Measurements from ENCODE around the gene ATXN7L1. TPM values are rescaled to one million over a fixed set of nuclear protein-coding genes. Genes with fewer than 3 reads are reported as not detected.

ATXN7L1 gene
- total RNA-seq, 2 experiments from 2014 or later, result 0.59 TPM; not detected in 1

DNA sequence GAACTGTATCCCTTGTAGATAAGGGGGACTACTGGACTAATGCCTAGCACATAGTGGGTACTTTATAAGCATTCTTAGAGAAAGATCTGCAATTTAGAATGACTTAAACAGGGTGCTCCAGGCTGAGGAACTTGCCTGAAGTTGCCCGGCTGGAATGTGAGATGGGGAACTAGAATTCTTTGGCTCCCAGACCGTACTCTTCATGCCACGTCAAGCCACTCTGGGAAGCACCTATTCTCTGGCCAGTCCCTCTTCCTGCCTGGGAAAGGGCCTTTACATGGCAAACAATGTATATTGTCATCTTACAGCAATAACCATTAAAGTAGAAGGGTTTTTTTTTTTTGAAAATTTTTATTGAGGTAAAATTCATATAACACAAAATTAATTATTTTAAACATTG, 34.5 kb downstream of the ATXN7L1 start:
- Histone ChIP-seq H3K4me1 (ENCODE audit: insufficient read depth, low read length, poor library complexity, severe bottlenecking) (no peaks in the 10 kb centered on the region), H3K27ac (ENCODE audit: low read depth, low read length, poor library complexity, severe bottlenecking) (no peak overlapping the region), H2AFZ (ENCODE audit: low read length) (no peak overlapping the region), H3K36me3 (ENCODE audit: insufficient read depth, low read length) (no peaks in the 10 kb centered on the region), H3K9me2 (ENCODE audit: insufficient read depth, low read length) (no peaks in the 10 kb centered on the region), H3K4me3 (ENCODE audit: low read depth, low read length, poor library complexity, severe bottlenecking) (no peak overlapping the region), H4K20me1 (ENCODE audit: insufficient read depth, low read length) (no peaks in the 10 kb centered on the region), H3K4me2 (ENCODE audit: low read length) (no peak overlapping the region), H3K79me2 (ENCODE audit: insufficient read depth, low read depth, low read length) (no peaks in the 10 kb centered on the region), H3K9me3 (ENCODE audit: low read length) (no peaks in the 10 kb centered on the region)
- TF ChIP-seq, protein P1, sequence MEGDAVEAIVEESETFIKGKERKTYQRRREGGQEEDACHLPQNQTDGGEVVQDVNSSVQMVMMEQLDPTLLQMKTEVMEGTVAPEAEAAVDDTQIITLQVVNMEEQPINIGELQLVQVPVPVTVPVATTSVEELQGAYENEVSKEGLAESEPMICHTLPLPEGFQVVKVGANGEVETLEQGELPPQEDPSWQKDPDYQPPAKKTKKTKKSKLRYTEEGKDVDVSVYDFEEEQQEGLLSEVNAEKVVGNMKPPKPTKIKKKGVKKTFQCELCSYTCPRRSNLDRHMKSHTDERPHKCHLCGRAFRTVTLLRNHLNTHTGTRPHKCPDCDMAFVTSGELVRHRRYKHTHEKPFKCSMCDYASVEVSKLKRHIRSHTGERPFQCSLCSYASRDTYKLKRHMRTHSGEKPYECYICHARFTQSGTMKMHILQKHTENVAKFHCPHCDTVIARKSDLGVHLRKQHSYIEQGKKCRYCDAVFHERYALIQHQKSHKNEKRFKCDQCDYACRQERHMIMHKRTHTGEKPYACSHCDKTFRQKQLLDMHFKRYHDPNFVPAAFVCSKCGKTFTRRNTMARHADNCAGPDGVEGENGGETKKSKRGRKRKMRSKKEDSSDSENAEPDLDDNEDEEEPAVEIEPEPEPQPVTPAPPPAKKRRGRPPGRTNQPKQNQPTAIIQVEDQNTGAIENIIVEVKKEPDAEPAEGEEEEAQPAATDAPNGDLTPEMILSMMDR (conservative IDR thresholded peaks at IDR 0.05; ENCODE audit: low read length), result no peak
- no peak for TF ChIP-seq EZH2phosphoT487 (IDR thresholded peaks at IDR 0.05; ENCODE audit: borderline replicate concordance, low read depth, low read length)
- CTCF ChIA-PET (ENCODE audit: unreplicated experiment), result no interaction called here
- POLR2A ChIA-PET, result interaction anchor here (0.6 to 1.1 kb wide), 3 partner anchors 34 to 111 kb away, joined by 3 to 4 read pairs (median 3); no protein-coding TSS in a partner anchor
- intact Hi-C loops (cut with micrococcal nuclease; ENCODE audit: unreplicated experiment), result loop anchor here (10.0 kb wide), 1 partner anchor 57 kb away; no protein-coding TSS in a partner anchor
- no TSS peak for BruUV-seq (replicated peaks)
- DNase-seq (ENCODE audit: low spot score), result no peak

DNA sequence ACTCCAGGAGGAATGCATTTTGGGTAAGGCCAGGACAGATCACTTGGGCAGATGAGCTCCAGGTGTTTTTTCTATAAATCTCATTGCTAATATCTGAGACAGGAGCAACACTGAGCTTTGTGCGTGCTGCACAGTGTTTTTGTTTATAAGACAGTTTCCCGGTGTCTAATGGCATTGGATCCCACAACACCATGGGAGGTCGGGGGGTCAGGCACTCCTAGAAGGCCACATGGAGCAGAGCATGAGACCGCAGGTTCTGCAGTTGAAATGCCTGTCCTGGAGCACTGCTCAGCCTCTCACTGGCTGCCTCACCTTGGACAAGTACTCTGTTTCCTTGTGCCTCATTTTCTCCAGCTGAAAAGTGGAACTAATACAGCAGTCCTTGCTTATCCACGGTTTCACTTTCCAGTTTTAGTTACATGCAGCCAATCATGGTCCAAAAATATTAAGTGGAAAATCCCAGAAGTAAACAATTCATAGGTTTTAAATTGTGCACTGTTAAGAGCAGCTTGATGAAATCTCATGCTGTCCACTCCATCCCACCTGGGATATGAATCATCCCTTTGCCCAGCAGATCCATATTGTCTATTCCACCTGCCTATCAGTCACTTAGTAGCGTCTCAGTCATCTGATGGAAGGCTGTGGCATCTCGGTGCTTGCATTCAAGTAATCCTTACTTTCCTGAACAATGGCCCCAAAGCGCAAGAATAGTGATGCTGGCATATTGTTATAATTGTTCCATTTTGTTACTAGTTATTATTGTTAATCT, 35.2 kb downstream of the ATXN7L1 start:
- CTCF ChIA-PET (ENCODE audit: unreplicated experiment), result no interaction called here
- Histone ChIP-seq H3K4me3 (ENCODE audit: low read depth, low read length, poor library complexity, severe bottlenecking) (no peak overlapping the region), H3K79me2 (ENCODE audit: insufficient read depth, low read depth, low read length) (no peaks in the 10 kb centered on the region), H4K20me1 (ENCODE audit: insufficient read depth, low read length) (no peaks in the 10 kb centered on the region), H3K36me3 (ENCODE audit: insufficient read depth, low read length) (no peaks in the 10 kb centered on the region), H3K9me3 (ENCODE audit: low read length) (no peaks in the 10 kb centered on the region), H3K9me2 (ENCODE audit: insufficient read depth, low read length) (no peaks in the 10 kb centered on the region), H3K4me2 (ENCODE audit: low read length) (no peak overlapping the region), H3K4me1 (ENCODE audit: insufficient read depth, low read length, poor library complexity, severe bottlenecking) (no peaks in the 10 kb centered on the region), H3K27ac (ENCODE audit: low read depth, low read length, poor library complexity, severe bottlenecking) (no peak overlapping the region), H2AFZ (ENCODE audit: low read length) (no peak overlapping the region)
- no TSS peak for BruUV-seq (replicated peaks)
- intact Hi-C loops (cut with micrococcal nuclease; ENCODE audit: unreplicated experiment), result loop anchor here (10.0 kb wide), 1 partner anchor 56 kb away; no protein-coding TSS in a partner anchor
- TF ChIP-seq EZH2phosphoT487 (IDR thresholded peaks at IDR 0.05; ENCODE audit: borderline replicate concordance, low read depth, low read length), result no peak
- TF ChIP-seq, protein P1 (conservative IDR thresholded peaks at IDR 0.05; ENCODE audit: low read length), result no peak
- POLR2A ChIA-PET, result interaction anchor here (0.5 to 1.1 kb wide), 2 partner anchors 14 to 33 kb away, joined by 3 read pairs; no protein-coding TSS in a partner anchor
- DNase-seq (ENCODE audit: low spot score), result no peak

DNA sequence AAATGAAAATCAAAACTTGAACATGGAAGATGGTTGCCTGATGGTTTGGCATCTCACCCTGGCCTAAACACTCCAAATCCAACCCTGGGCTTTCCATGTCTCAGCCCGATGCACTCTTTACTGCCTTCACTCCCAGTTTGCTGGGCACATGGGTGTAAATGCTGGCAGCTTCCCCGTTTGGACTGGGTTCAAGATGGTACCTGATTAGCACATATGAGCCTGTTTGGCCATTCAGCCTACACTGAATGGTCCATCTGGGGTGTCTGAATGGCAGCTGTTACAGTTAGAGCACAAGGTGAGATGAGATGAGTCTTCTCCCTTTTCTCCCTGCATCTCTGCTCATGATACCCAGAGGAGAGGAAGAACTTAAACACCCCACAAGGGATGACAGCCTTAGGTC, 37.1 kb downstream of the ATXN7L1 start:
- CTCF ChIA-PET (ENCODE audit: unreplicated experiment), result interaction anchor here (0.6 kb wide), 1 partner anchor 201 kb away, joined by 6 read pairs; no protein-coding TSS in a partner anchor
- BruUV-seq (replicated peaks), result no TSS peak
- H3K9me2 ChIP-seq (ENCODE audit: insufficient read depth, low read length), result no peaks in the 10 kb centered on the region
- H3K4me1 ChIP-seq (ENCODE audit: insufficient read depth, low read length, poor library complexity, severe bottlenecking), result no peaks in the 10 kb centered on the region
- no peak overlapping the region for H2AFZ ChIP-seq (ENCODE audit: low read length)
- no peaks in the 10 kb centered on the region for H3K36me3 ChIP-seq (ENCODE audit: insufficient read depth, low read length)
- H3K27ac ChIP-seq (ENCODE audit: low read depth, low read length, poor library complexity, severe bottlenecking), result no peak overlapping the region
- POLR2A ChIA-PET, result no interaction called here
- intact Hi-C loops (cut with micrococcal nuclease; ENCODE audit: unreplicated experiment), result no loop called here
- TF ChIP-seq, protein P1 (conservative IDR thresholded peaks at IDR 0.05; ENCODE audit: low read length), result no peak
- no peak for TF ChIP-seq EZH2phosphoT487 (IDR thresholded peaks at IDR 0.05; ENCODE audit: borderline replicate concordance, low read depth, low read length)
- H3K79me2 ChIP-seq (ENCODE audit: insufficient read depth, low read depth, low read length), result no peaks in the 10 kb centered on the region
- no peaks in the 10 kb centered on the region for H3K9me3 ChIP-seq (ENCODE audit: low read length)
- no peak for DNase-seq (ENCODE audit: low spot score)
- H4K20me1 ChIP-seq (ENCODE audit: insufficient read depth, low read length), result no peaks in the 10 kb centered on the region
- H3K4me2 ChIP-seq (ENCODE audit: low read length), result no peak overlapping the region
- H3K4me3 ChIP-seq (ENCODE audit: low read depth, low read length, poor library complexity, severe bottlenecking), result no peak overlapping the region

All from OCI-LY7 (cell line).